NT2/D1 (cell line): ENCODE data around the gene TNFRSF13B.
"Not testable (repeated sequence)": the region's sequence is repeated elsewhere in the genome, so short reads cannot be mapped to it uniquely, and the experiment has no call there.

Source experiments
- DNase-seq: peaks from one replicate; pipeline ENCODE4 v3.0.0-alpha.2; 2011; ENCODE audit warnings: low read depth, low spot score
- H3K27me3 ChIP-seq: 2 replicates; pipeline ENCODE4 v1.6.0; 2011; ENCODE audit warnings: mild to moderate bottlenecking; ENCODE audit not compliant: insufficient read length, insufficient read depth
- H3K36me3 ChIP-seq: 2 replicates; pipeline ENCODE4 v1.6.1; 2011; ENCODE audit warnings: mild to moderate bottlenecking, low read length, mixed read lengths; ENCODE audit not compliant: insufficient read depth, insufficient read length
- H3K4me1 ChIP-seq: 2 replicates; pipeline ENCODE4 v1.5.1; 2011; ENCODE audit not compliant: insufficient read depth, insufficient read length
- H3K4me3 ChIP-seq: 2 replicates; pipeline ENCODE4 v1.5.1; 2011; ENCODE audit warnings: low read depth; ENCODE audit not compliant: insufficient read length
- H3K9ac ChIP-seq: 2 replicates; pipeline ENCODE4 v1.6.0; 2011; ENCODE audit warnings: low read depth; ENCODE audit not compliant: insufficient read length
- H3K9me3 ChIP-seq: 2 replicates; pipeline ENCODE4 v1.5.1; 2011; ENCODE audit warnings: mild to moderate bottlenecking, low read length; ENCODE audit not compliant: insufficient read depth
- SUZ12 ChIP-seq: IDR thresholded peaks from 2 replicates; pipeline ENCODE4 v1.6.1; 2011; ENCODE audit not compliant: insufficient read length, insufficient read depth; ENCODE audit errors: extremely low read depth
- YY1 ChIP-seq: IDR thresholded peaks from 2 replicates; pipeline ENCODE4 v1.6.1; 2011; ENCODE audit not compliant: insufficient read length, insufficient read depth
- ZNF274 ChIP-seq: IDR thresholded peaks from 2 replicates; pipeline ENCODE4 v1.6.1; 2011; ENCODE audit warnings: mild to moderate bottlenecking, low read depth, low read length

The TNFRSF13B gene

GRCh38 chr17:16975277-16975651 lies 3.3 kb upstream of the TNFRSF13B start:
- H3K9ac ChIP-seq, result no peak overlapping the region

DNA sequence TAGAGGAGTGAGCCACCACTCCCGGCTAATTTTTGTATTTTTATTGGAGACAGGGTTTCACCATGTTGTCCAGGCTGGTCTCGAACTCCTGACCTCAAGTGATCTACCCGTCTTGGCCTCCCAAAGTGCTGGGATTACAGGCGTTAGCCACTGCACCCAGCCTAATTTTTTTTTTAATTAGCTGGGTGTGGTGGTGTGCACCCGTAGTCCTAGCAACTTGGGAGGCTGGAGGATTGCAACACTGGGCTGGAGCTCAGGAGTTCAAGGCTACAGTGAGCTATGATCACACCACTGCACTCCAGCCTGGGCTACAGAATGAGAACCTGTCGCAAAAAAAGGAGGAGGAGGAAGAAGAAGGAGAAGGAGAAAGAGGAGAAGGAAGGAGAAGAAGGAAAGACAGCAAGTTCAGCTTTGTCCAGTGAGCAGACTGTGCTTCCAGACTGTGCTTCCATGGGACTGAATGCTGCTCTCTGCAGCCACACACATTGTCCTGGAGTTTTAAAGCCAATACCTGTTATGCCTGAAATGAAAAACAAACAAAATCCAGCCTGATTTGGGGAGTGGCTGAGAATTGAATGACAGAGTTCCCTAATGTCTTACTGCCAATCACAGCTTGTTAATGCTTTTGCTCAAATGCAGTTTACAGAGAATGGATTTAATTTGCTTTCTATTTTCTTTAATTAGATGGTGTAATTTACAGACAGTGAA lies 2.8 kb upstream of the TNFRSF13B start:
- Histone ChIP-seq H3K4me3 (no peak overlapping the region), H3K36me3 (no peaks in the 10 kb centered on the region), H3K9me3 (no peaks in the 10 kb centered on the region), H3K4me1 (no peaks in the 10 kb centered on the region), H3K9ac (no peak overlapping the region), H3K27me3 (no peaks in the 10 kb centered on the region)
- TF ChIP-seq SUZ12 (no peak), YY1 (no peak), ZNF274 (no peak)
- no peak for DNase-seq

More at GRCh38 chr17:16975277-16975651, 3.3 kb upstream of the TNFRSF13B start:
- Histone ChIP-seq H3K4me1 (no peaks in the 10 kb centered on the region), H3K9me3 (no peaks in the 10 kb centered on the region), H3K27me3 (no peaks in the 10 kb centered on the region), H3K4me3 (no peak overlapping the region), H3K36me3 (no peaks in the 10 kb centered on the region)
- DNase-seq, result no peak
- no peak for TF ChIP-seq ZNF274
- no peak for TF ChIP-seq YY1
- TF ChIP-seq SUZ12, result no peak

DNA sequence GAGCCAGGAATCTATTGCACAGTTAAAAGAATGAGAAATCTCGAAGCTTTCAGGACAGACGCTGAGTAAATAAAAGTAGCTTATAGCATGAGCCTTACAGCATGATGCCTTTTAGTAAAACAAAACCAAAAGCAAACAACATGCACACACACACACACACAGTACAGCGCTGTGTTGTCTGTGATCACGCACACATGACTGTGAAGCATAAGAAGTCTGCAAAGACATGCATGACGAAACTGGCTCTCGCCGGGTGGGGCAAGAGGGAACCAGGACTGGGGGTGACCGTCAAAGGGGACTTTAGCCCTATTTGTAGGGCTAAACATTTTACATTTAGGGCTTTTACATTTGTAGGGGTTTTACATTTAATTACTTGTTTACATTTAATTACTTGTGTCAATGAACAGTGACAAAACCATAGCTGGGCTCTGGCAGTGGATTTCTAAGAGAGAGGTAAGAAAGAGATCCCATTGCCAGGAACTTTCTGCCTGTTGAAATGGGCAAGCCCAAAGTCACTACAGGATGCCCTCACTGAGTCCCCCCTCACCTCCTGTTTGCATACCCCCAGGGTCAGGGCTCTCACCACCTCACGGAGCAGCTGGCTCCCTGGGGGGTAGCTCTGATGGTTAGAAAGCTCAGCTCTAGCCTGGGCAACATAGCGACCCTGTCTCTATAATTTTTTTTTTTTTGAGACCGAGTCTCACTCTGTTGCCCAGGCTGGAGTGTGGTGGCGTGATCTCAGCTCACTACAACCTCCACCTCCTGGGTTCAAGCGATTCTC lies 2.0 kb upstream of the TNFRSF13B start:
- TF ChIP-seq ZNF274 (no peak), YY1 (no peak), SUZ12 (no peak)
- H3K9me3 ChIP-seq, result no peaks in the 10 kb centered on the region
- H3K27me3 ChIP-seq, result no peaks in the 10 kb centered on the region
- H3K36me3 ChIP-seq, result no peaks in the 10 kb centered on the region
- H3K4me3 ChIP-seq, result no peak overlapping the region
- DNase-seq, result no peak
- no peak overlapping the region for H3K9ac ChIP-seq
- no peaks in the 10 kb centered on the region for H3K4me1 ChIP-seq

DNA sequence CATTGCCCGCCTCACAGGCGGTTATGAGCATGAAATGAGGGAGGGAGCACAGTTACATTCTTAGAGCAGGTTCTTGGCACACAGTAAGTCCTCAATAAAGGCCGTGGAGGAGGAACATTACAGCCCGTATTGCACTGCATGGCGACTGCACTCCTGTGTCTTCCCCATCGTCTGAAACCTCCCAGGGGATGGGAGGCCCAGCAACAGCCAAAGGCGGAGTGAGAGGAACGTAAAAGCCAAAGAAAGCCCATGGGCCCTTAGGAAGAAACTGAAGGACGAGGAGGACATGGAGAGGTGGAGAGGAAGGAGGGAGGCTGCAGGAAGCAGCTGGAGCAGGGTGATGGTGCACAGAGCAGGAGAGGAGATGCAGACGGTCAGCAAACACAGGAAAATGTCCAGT lies 1.1 kb upstream of the TNFRSF13B start:
- not testable (repeated sequence) for DNase-seq, H3K4me1 ChIP-seq, H3K27me3 ChIP-seq, H3K4me3 ChIP-seq, H3K36me3 ChIP-seq, H3K9me3 ChIP-seq, H3K9ac ChIP-seq

GRCh38 chr17:16972346-16972745 lies 428 bp upstream of the TNFRSF13B start:
- Histone ChIP-seq H3K4me3 (no peak overlapping the region), H3K4me1 (no peaks in the 10 kb centered on the region), H3K36me3 (no peaks in the 10 kb centered on the region), H3K9ac (no peak overlapping the region), H3K27me3 (no peaks in the 10 kb centered on the region), H3K9me3 (no peaks in the 10 kb centered on the region)
- no peak for TF ChIP-seq ZNF274
- no peak for TF ChIP-seq YY1
- TF ChIP-seq SUZ12, result no peak
- no peak for DNase-seq

- H3K27me3 ChIP-seq, result no peaks in the 10 kb centered on the region
- TF ChIP-seq SUZ12, result no peak
- no peak for TF ChIP-seq YY1
- no peak for TF ChIP-seq ZNF274
- H3K36me3 ChIP-seq, result no peaks in the 10 kb centered on the region
- no peak overlapping the region for H3K4me3 ChIP-seq
- H3K4me1 ChIP-seq, result no peaks in the 10 kb centered on the region
- H3K9ac ChIP-seq, result no peak overlapping the region
- H3K9me3 ChIP-seq, result no peaks in the 10 kb centered on the region
- no peak for DNase-seq
Measured at GRCh38 chr17:16969931-16970906, 1.7 kb downstream of the TNFRSF13B start.

GRCh38 chr17:16968786-16969185 lies 3.1 kb downstream of the TNFRSF13B start:
- Histone ChIP-seq H3K27me3 (no peaks in the 10 kb centered on the region), H3K4me3 (no peak overlapping the region), H3K4me1 (no peaks in the 10 kb centered on the region), H3K9me3 (no peaks in the 10 kb centered on the region), H3K36me3 (no peaks in the 10 kb centered on the region), H3K9ac (no peak overlapping the region)
- TF ChIP-seq YY1 (no peak), ZNF274 (no peak), SUZ12 (no peak)
- DNase-seq, result no peak
